Psoas muscle (tissue), 8 donors: ENCODE results near the gene CFL1. TPM values are rescaled to one million over a fixed set of nuclear protein-coding genes. Genes with fewer than 3 reads are reported as not detected.

Source experiments
- ATAC-seq, 4 donors: fragments of 200-7000 bp; cut with Tn5 transposase; one replicate each; pipeline ENCODE4 v1.9.1; 2020; ENCODE audit warnings: moderate library complexity in 3 of 4, mild to moderate bottlenecking in 2 of 4
- DNase-seq, 2 donors: peaks; one replicate each; pipeline ENCODE4 v3.0.0-alpha.2; 2020
- H3K27ac ChIP-seq: fragments of 200-600 bp; one replicate; pipeline ENCODE4 v1.8.0; 2022
- H3K27me3 ChIP-seq, 3 donors: fragments of 200-600 bp in 1 of 3; one replicate each; pipeline versions ENCODE4 v1.6.1 to v1.8.0; 2013 to 2022; ENCODE audit warnings: low read length in 2 of 3, mild to moderate bottlenecking in 2 of 3, moderate library complexity in 1 of 3; ENCODE audit not compliant: insufficient read depth in 3 of 3
- H3K36me3 ChIP-seq, 2 donors: fragments of 200-600 bp in 1 of 2; one replicate each; pipeline versions ENCODE4 v1.6.1 to v1.8.0; 2013 to 2022; ENCODE audit warnings: low read depth in 1 of 2, mild to moderate bottlenecking in 1 of 2, moderate library complexity in 1 of 2; ENCODE audit not compliant: insufficient read depth in 1 of 2
- H3K4me1 ChIP-seq: fragments of 200-600 bp; one replicate; pipeline ENCODE4 v1.8.0; 2022
- H3K4me3 ChIP-seq: fragments of 200-600 bp; one replicate; pipeline ENCODE4 v1.8.0; 2022; ENCODE audit warnings: mild to moderate bottlenecking
- H3K9me3 ChIP-seq: fragments of 200-600 bp; one replicate; pipeline ENCODE4 v1.8.0; 2022
- WGBS, 3 donors: extraction: QIAGEN DNeasy Blood & Tissue Kit; methylation state at CpG; one replicate each; pipeline versions ENCODE4 v1.1.6 to v1.1.7; 2013; 5-methylcytosine and 5-hydroxymethylcytosine counted together
- intact Hi-C, 2 donors: fragments of 100-400 bp; cut with DNase I; formaldehyde crosslinking; loops; one replicate each; pipeline versions ENCODE4 v1.11.0 to v1.14.2; 2022
- polyA plus RNA-seq, 3 donors: library from polyadenylated mRNA; stranded (reverse); fragments of 200-250 nt; gene quantifications; one replicate each; pipeline ENCODE4 v1.2.3, GENCODE V29; 2013
- total RNA-seq, 4 donors: library from RNA; stranded (reverse); fragmentation: NEBNext Ultra II Directional in 2 of 4; extraction: Animal tissue kit (Norgen Biotek cat#: 25700) in 2 of 4; gene quantifications; one replicate each; pipeline versions ENCODE4 v1.2.1 to v1.2.4, GENCODE V29; 2021 to 2023
- TF ChIP-seq, protein P1 (sequence below): fragments of 200-600 bp; IDR thresholded peaks from one replicate; pipeline ENCODE4 v1.8.0; 2022; ENCODE audit warnings: antibody characterized with exemption
- donor health status: healthy with polysubstance abuse.
- donor health status: DM: no; HTN: no; CAD: no; lungs with moderate emphysema.
- donor health status: Bipolar disorder and iron deficiency.
- donor health status: healthy.
- donor health status: DM: yes; HTN: yes; CAD: no.
- donor health status: DM: no; HTN: no; CAD: no.
- donor health status: DM: no; HTN: no; CAD: no.
- donor health status: DM: yes; HTN: yes; CAD: no.

The CFL1 gene
- total and polyA plus RNA-seq, 7 donors: 175 to 843 (median 225) TPM

DNA sequence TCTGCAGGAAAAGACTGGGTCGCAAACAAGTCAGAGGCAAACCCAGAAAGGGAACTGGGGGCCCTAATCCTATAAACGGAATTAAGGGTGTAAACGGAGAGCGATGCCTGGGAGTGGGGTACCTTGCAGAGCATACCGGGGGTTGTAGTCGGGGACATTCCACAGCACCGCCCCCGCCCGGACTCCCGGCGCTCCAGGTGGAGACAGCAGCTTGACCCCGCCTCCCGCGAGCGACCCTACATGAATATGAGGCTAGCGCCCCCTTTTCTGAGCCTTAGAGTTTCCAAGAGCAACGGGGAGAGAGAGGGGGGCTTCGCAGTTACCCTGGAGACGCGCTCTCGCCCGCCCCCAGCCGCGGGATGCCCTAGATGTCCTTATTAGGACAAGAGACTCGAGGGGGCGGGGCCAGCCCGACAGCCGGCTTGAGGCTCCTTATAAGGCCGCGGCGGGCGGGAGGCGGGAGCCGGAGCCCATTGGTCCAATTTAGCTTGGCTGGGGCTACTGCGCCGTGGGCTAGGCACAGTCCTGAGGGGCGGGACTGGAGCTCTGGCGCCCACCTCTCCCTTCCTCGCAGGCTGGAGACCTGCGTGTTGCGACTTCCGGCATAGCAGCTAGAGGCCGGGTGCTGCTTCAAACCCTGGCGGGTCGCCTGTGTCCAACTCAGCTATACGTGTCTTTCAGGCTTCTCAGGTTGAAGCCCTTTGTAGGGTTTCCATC, 1.3 kb upstream of the CFL1 start:
- no peaks in the 10 kb centered on the region for H3K27me3 ChIP-seq
- ATAC-seq: peak; percentile 75 to 81 (median 76)
- H3K36me3 ChIP-seq: peaks cover 3 to 47% of the 10 kb centered on the region in 2 donors
- no peaks in the 10 kb centered on the region for H3K9me3 ChIP-seq
- peak; percentile 99 for DNase-seq
- peaks cover 21% of the 10 kb centered on the region for H3K4me1 ChIP-seq
- H3K4me3 ChIP-seq: peak overlapping the region; percentile 100
- TF ChIP-seq, protein P1, sequence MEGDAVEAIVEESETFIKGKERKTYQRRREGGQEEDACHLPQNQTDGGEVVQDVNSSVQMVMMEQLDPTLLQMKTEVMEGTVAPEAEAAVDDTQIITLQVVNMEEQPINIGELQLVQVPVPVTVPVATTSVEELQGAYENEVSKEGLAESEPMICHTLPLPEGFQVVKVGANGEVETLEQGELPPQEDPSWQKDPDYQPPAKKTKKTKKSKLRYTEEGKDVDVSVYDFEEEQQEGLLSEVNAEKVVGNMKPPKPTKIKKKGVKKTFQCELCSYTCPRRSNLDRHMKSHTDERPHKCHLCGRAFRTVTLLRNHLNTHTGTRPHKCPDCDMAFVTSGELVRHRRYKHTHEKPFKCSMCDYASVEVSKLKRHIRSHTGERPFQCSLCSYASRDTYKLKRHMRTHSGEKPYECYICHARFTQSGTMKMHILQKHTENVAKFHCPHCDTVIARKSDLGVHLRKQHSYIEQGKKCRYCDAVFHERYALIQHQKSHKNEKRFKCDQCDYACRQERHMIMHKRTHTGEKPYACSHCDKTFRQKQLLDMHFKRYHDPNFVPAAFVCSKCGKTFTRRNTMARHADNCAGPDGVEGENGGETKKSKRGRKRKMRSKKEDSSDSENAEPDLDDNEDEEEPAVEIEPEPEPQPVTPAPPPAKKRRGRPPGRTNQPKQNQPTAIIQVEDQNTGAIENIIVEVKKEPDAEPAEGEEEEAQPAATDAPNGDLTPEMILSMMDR: no peak
- WGBS, 3 donors: 0 to 1% (median 0%) methylated on average over 43 to 46 of the region's 46 CpGs
- H3K27ac ChIP-seq: peak overlapping the region; percentile 99
- intact Hi-C loops: no loop called here

- H3K27me3 ChIP-seq: no peaks in the 10 kb centered on the region
- TF ChIP-seq, protein P1: no peak
- peaks cover 7 to 47% of the 10 kb centered on the region in 2 donors for H3K36me3 ChIP-seq
- DNase-seq (no peak), ATAC-seq (no peak)
- intact Hi-C loops: no loop called here
- peaks cover 21% of the 10 kb centered on the region for H3K4me1 ChIP-seq
- WGBS, 3 donors: 1% methylated on average over 10 of the region's 10 CpGs
- H3K27ac ChIP-seq: peak overlapping the region; percentile 99
- H3K9me3 ChIP-seq: no peaks in the 10 kb centered on the region
- H3K4me3 ChIP-seq: peak overlapping the region; percentile 100
Measured at GRCh38 chr11:65858681-65859087, 704 bp upstream of the CFL1 start.

DNA sequence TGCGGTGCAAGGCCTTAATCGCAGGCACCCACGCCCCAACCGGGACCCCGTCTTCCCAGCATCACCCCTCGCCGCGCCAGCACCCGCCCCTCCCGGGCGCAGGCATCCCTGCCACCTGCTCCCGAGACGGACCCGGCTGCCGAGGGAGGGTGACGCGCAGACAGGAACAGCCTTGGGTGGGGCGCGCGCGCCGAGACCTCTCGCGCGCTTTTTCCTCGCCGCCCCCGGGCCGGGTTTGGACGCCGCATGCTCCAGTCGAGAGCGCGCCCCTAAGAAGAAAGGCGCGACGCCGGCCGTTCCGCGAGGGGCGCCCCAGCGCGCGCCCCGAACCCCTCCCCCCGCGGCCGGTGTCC, 504 bp downstream of the CFL1 start:
- Histone ChIP-seq H3K27ac (peak overlapping the region; percentile 99), H3K4me3 (peak overlapping the region; percentile 100), H3K36me3 (peaks cover 7 to 47% of the 10 kb centered on the region in 2 donors), H3K4me1 (peaks cover 21% of the 10 kb centered on the region), H3K27me3 (no peaks in the 10 kb centered on the region), H3K9me3 (no peaks in the 10 kb centered on the region)
- TF ChIP-seq, protein P1: no peak
- intact Hi-C loops: loop anchor here in 1 of 2 donors (1.0 kb wide), 1 partner anchor 62 kb away; the partner anchor contains the start of genes C11orf68 and DRAP1
- 0 to 1% (median 0%) methylated on average over 7 to 49 of the region's 49 CpGs for WGBS, 3 donors
- peak; percentile 57 to 79 for DNase-seq
- ATAC-seq: no peak

- WGBS, 3 donors: 2% methylated on average over 52 to 57 of the region's 57 CpGs
Measured at GRCh38 chr11:65856689-65857499, 1.1 kb downstream of the CFL1 start.

More at GRCh38 chr11:65856689-65857499, 1.1 kb downstream of the CFL1 start:
- ATAC-seq (peak; percentile 13 to 36 (median 22)), DNase-seq (peak; percentile 82 to 90)
- peak overlapping the region; percentile 100 for H3K4me3 ChIP-seq
- peak overlapping the region; percentile 99 for H3K27ac ChIP-seq
- no peaks in the 10 kb centered on the region for H3K9me3 ChIP-seq
- intact Hi-C loops: loop anchor here in 1 of 2 donors (1.0 kb wide), 1 partner anchor 62 kb away; the partner anchor contains the start of genes C11orf68 and DRAP1
- TF ChIP-seq, protein P1: no peak
- peaks cover 7 to 47% of the 10 kb centered on the region in 2 donors for H3K36me3 ChIP-seq
- peaks cover 17% of the 10 kb centered on the region for H3K4me1 ChIP-seq
- H3K27me3 ChIP-seq: no peaks in the 10 kb centered on the region
